NCI-H1092 (cell line): ENCODE data around the gene CLEC4G.
"Not testable (repeated sequence)": the region's sequence is repeated elsewhere in the genome, so short reads cannot be mapped to it uniquely, and the experiment has no call there.

Experiments
- DNase-seq: peaks from one replicate; lab custom pipeline; 2025; lab: John Stamatoyannopoulos, UW

The CLEC4G gene

GRCh38 chr19:7746903-7747884, 15.3 kb upstream of the CLEC4G start, which contains the start of gene CD209:
Gene CD209 (minus strand): TSS chr19:7747534. CDS start chr19:7747511, 23 bp downstream.
- no peak for DNase-seq

GRCh38 chr19:7746306-7746705, 14.4 kb upstream of the CLEC4G start:
- DNase-seq = not testable (repeated sequence)

- DNase-seq = no peak
Observed at GRCh38 chr19:7744871-7745650, 13.2 kb upstream of the CLEC4G start.

GRCh38 chr19:7744199-7744786, 12.4 kb upstream of the CLEC4G start:
- no peak for DNase-seq

- no peak for DNase-seq
Observed at GRCh38 chr19:7743425-7743841, 11.5 kb upstream of the CLEC4G start.

GRCh38 chr19:7742991-7743390, 11.1 kb upstream of the CLEC4G start:
- no peak for DNase-seq

- DNase-seq = no peak
Observed at GRCh38 chr19:7742575-7742974, 10.7 kb upstream of the CLEC4G start.

GRCh38 chr19:7740682-7741054, 8.8 kb upstream of the CLEC4G start:
- no peak for DNase-seq

- no peak for DNase-seq
Observed at GRCh38 chr19:7739801-7740681, 8.1 kb upstream of the CLEC4G start.

- no peak for DNase-seq
Observed at GRCh38 chr19:7739211-7739755, 7.4 kb upstream of the CLEC4G start.

GRCh38 chr19:7738023-7738422, 6.1 kb upstream of the CLEC4G start:
- DNase-seq = no peak

- DNase-seq = no peak
Observed at GRCh38 chr19:7737215-7737614, 5.3 kb upstream of the CLEC4G start.

- no peak for DNase-seq
Observed at GRCh38 chr19:7736148-7736547, 4.2 kb upstream of the CLEC4G start.

GRCh38 chr19:7734220-7735203, 2.6 kb upstream of the CLEC4G start:
- no peak for DNase-seq

GRCh38 chr19:7733376-7733775, 1.5 kb upstream of the CLEC4G start:
- DNase-seq = no peak

GRCh38 chr19:7731615-7732014, 295 bp downstream of the CLEC4G start:
- DNase-seq = no peak

GRCh38 chr19:7731218-7731595, 703 bp downstream of the CLEC4G start:
- no peak for DNase-seq

GRCh38 chr19:7730286-7731217, 1.4 kb downstream of the CLEC4G start:
- DNase-seq = no peak

- DNase-seq = no peak
Observed at GRCh38 chr19:7729831-7730285, 2.1 kb downstream of the CLEC4G start.
